Muscle layer of duodenum (tissue), 2 donors: ENCODE data around the gene ATP6V0E2.

Experiments
- H3K27ac ChIP-seq: one replicate; pipeline ENCODE4 v1.7.0; 2013; ENCODE audit warnings: mild to moderate bottlenecking, low read length
- H3K27me3 ChIP-seq: one replicate; pipeline ENCODE4 v1.7.0; 2013; ENCODE audit warnings: low read depth, mild to moderate bottlenecking, control low read depth, low read length
- H3K36me3 ChIP-seq, 2 donors: one replicate each; pipeline ENCODE4 v1.7.0; 2013; ENCODE audit warnings: low read length in 2 of 2, control low read depth in 1 of 2, mild to moderate bottlenecking in 1 of 2; ENCODE audit not compliant: insufficient read depth in 2 of 2, control insufficient read depth in 1 of 2
- H3K4me1 ChIP-seq, 2 donors: one replicate each; pipeline ENCODE4 v1.7.0; 2013; ENCODE audit warnings: low read length in 2 of 2, mild to moderate bottlenecking in 2 of 2, control low read depth in 1 of 2, moderate library complexity in 1 of 2; ENCODE audit not compliant: insufficient read depth in 2 of 2, control insufficient read depth in 1 of 2
- H3K4me3 ChIP-seq, 2 donors: one replicate each; pipeline ENCODE4 v1.7.0; 2013; ENCODE audit warnings: low read length in 2 of 2, low read depth in 1 of 2, mild to moderate bottlenecking in 1 of 2
- H3K9me3 ChIP-seq, 2 donors: one replicate each; pipeline ENCODE4 v1.7.0; 2013; ENCODE audit warnings: low read length in 2 of 2, control low read depth in 1 of 2, mild to moderate bottlenecking in 1 of 2; ENCODE audit not compliant: control insufficient read depth in 1 of 2
- donor health status: healthy.

ATP6V0E2 gene

GRCh38 chr7:149866139-149866778 is 7.5 kb upstream of the ATP6V0E2 start:
- peaks cover 27 to 53% of the 10 kb centered on the region in 2 donors for H3K36me3 ChIP-seq
- H3K4me1 ChIP-seq = no peaks in the 10 kb centered on the region
- no peak overlapping the region for H3K27ac ChIP-seq
- H3K4me3 ChIP-seq = no peak overlapping the region
- H3K27me3 ChIP-seq = no peaks in the 10 kb centered on the region
- H3K9me3 ChIP-seq = no peaks in the 10 kb centered on the region

DNA sequence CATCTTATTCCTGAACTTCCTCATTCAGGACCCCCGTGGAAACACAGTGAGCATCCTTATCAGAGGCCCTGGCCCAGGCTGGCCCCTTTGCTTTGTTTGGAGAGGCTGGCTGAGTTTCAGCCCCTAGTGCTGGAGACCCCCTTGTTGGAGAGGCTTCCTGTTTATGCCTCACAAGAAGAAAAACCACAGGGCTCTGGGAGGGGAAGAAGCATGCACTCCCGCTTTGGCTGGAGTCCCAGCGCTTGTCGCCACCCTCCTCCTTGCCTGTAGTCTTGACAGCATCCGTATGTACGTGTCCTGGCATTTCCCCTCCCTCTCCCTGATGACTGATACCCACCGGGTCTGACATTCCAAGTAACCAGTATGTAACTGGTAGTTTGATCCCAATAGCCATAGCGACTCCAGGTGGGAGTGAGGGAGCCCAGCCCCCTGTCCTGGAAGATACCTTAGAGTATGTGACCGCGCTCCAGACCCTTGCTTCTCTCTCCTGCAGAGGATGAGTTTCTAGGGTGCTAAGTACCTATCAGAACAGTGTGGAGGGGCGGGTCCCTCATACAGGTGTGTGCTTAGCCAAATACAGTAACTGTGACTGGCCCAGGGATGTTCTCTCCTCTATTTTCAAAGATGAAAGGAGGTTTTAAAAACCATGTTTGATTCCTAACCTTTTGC is 6.9 kb upstream of the ATP6V0E2 start:
- no peak overlapping the region for H3K27ac ChIP-seq
- H3K36me3 ChIP-seq = peaks cover 26 to 46% of the 10 kb centered on the region in 2 donors
- H3K4me3 ChIP-seq = no peak overlapping the region

GRCh38 chr7:149867762-149868622 is 5.8 kb upstream of the ATP6V0E2 start:
- Histone ChIP-seq H3K27me3 (no peaks in the 10 kb centered on the region), H3K36me3 (peaks cover 15 to 36% of the 10 kb centered on the region in 2 donors), H3K4me1 (no peaks in the 10 kb centered on the region), H3K9me3 (no peaks in the 10 kb centered on the region), H3K27ac (no peak overlapping the region), H3K4me3 (no peak overlapping the region)

More for the DNA sequence above, 6.9 kb upstream of the ATP6V0E2 start:
- Histone ChIP-seq H3K4me1 (no peaks in the 10 kb centered on the region), H3K9me3 (no peaks in the 10 kb centered on the region), H3K27me3 (no peaks in the 10 kb centered on the region)

- H3K4me3 ChIP-seq = no peak overlapping the region
- peaks cover 15 to 28% of the 10 kb centered on the region in 2 donors for H3K36me3 ChIP-seq
- no peaks in the 10 kb centered on the region for H3K27me3 ChIP-seq
- no peaks in the 10 kb centered on the region for H3K4me1 ChIP-seq
- H3K27ac ChIP-seq = no peak overlapping the region
- H3K9me3 ChIP-seq = no peaks in the 10 kb centered on the region
Measured at GRCh38 chr7:149868623-149869290, 5.0 kb upstream of the ATP6V0E2 start.

GRCh38 chr7:149869291-149869650 is 4.5 kb upstream of the ATP6V0E2 start:
- peaks cover 0 to 4% of the 10 kb centered on the region in 2 donors for H3K4me1 ChIP-seq
- no peaks in the 10 kb centered on the region for H3K27me3 ChIP-seq
- peaks cover 12 to 23% of the 10 kb centered on the region in 2 donors for H3K36me3 ChIP-seq
- H3K9me3 ChIP-seq = no peaks in the 10 kb centered on the region
- no peak overlapping the region for H3K27ac ChIP-seq
- no peak overlapping the region for H3K4me3 ChIP-seq

GRCh38 chr7:149869867-149870266 is 3.9 kb upstream of the ATP6V0E2 start:
- Histone ChIP-seq H3K4me1 (peaks cover 0 to 10% of the 10 kb centered on the region in 2 donors), H3K4me3 (no peak overlapping the region), H3K9me3 (no peaks in the 10 kb centered on the region), H3K27ac (no peak overlapping the region), H3K36me3 (peaks cover 9 to 17% of the 10 kb centered on the region in 2 donors), H3K27me3 (no peaks in the 10 kb centered on the region)

GRCh38 chr7:149870274-149870673 is 3.5 kb upstream of the ATP6V0E2 start:
- H3K4me1 ChIP-seq = peaks cover 0 to 10% of the 10 kb centered on the region in 2 donors
- no peak overlapping the region for H3K4me3 ChIP-seq
- H3K27ac ChIP-seq = no peak overlapping the region
- no peaks in the 10 kb centered on the region for H3K27me3 ChIP-seq
- H3K9me3 ChIP-seq = no peaks in the 10 kb centered on the region
- H3K36me3 ChIP-seq = peaks cover 4 to 13% of the 10 kb centered on the region in 2 donors

DNA sequence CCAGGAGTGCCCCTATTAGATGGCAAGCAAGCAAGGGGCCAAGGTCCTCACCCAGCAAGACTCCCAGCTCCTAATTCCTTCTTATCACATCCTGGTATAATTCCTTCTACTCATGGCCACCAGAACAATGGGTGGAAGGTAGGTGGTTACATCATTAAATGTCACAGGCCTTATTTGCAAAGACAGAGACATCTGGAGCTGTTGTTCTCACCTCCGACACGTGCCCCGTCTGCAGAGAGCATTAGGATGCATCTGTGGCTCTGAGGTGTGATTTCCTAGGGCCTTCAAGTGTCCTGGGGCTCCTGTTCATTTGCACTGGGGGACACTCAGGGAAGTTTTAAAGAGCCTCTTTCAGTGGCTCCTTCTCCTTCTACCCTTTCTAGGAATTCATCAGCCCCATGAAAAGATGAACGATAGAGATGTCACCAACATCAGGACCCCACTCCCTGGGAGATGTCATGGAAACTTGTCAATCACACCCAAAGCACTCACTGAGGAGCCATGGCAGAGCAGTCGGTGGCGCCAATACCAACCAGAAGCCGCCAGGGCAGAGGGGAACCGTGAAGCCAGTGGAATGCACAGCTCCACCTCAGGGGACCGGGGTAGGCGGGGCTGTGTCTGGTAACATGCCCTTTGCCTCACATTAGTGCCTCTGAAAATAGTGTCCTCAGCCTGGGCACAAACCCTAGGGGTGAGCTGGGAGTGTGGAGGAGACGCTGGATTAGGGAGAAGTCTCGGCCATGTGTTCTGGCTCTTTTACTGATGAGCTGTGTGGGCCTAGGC is 2.9 kb upstream of the ATP6V0E2 start:
- Histone ChIP-seq H3K27ac (no peak overlapping the region), H3K36me3 (peaks cover 0 to 9% of the 10 kb centered on the region in 2 donors), H3K27me3 (no peaks in the 10 kb centered on the region), H3K9me3 (no peaks in the 10 kb centered on the region), H3K4me3 (no peak overlapping the region), H3K4me1 (peaks cover 0 to 10% of the 10 kb centered on the region in 2 donors)

- H3K27me3 ChIP-seq = no peaks in the 10 kb centered on the region
- no peak overlapping the region for H3K4me3 ChIP-seq
- H3K4me1 ChIP-seq = peaks cover 0 to 10% of the 10 kb centered on the region in 2 donors
- H3K36me3 ChIP-seq = peaks cover 0 to 3% of the 10 kb centered on the region in 2 donors
- no peaks in the 10 kb centered on the region for H3K9me3 ChIP-seq
- no peak overlapping the region for H3K27ac ChIP-seq
Measured at GRCh38 chr7:149871576-149871975, 2.2 kb upstream of the ATP6V0E2 start.

- peaks cover 0 to 3% of the 10 kb centered on the region in 2 donors for H3K36me3 ChIP-seq
- H3K9me3 ChIP-seq = no peaks in the 10 kb centered on the region
- no peaks in the 10 kb centered on the region for H3K27me3 ChIP-seq
- H3K4me3 ChIP-seq = peak overlapping the region; percentile 74 to 93
- H3K27ac ChIP-seq = peak overlapping the region; percentile 85
- peaks cover 0 to 10% of the 10 kb centered on the region in 2 donors for H3K4me1 ChIP-seq
Measured at GRCh38 chr7:149872419-149873073, 1.2 kb upstream of the ATP6V0E2 start.
